Measurements from ENCODE around the gene CFAP74. TPM values are rescaled to one million over a fixed set of nuclear protein-coding genes. Genes with fewer than 3 reads are reported as not detected.

The CFAP74 gene
- total RNA-seq, 2 experiments from 2014 or later, result 0.38 to 0.41 TPM

GRCh38 chr1:1994536-1994935, 9.1 kb downstream of the CFAP74 start:
- Mint-ChIP-seq H3K4me1 (ENCODE audit: low read depth) (peaks cover 3% of the 10 kb centered on the region), H3K27ac (no peak overlapping the region), H3K4me3 (no peak overlapping the region), H3K27me3 (peaks cover 10% of the 10 kb centered on the region), H3K9me3 (no peaks in the 10 kb centered on the region), H3K36me3 (ENCODE audit: low read depth) (no peaks in the 10 kb centered on the region)
- POLR2A ChIA-PET, result interaction anchor here (1.1 kb wide), 1 partner anchor 10 kb away, joined by 4 read pairs; no protein-coding TSS in a partner anchor
- CTCF ChIA-PET, result no interaction called here
- intact Hi-C loops (cut with micrococcal nuclease), result no loop called here
- DNase-seq (no peak), ATAC-seq (no peak)
- TF ChIP-seq CTCF (IDR thresholded peaks at IDR 0.05), result no peak

DNA sequence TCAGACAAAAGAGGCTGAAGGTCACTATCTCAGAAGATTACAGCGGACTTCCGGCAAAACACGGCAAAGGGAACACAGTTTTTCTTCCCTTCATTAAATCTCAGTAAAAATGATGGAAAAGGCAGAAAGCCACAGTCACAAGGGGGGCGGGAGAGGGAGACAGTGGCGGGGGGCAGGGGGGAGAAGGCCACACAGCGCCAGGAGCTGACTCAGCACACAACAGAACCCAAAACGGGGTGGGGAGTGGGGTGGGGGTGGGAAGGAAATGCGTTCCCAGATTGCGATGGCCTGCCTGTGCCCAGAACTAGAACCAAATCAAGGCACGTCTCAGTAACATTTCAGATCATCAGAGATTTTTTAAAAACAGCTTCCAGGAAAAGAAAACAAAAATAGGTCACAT, 13.4 kb downstream of the CFAP74 start:
- intact Hi-C loops (cut with micrococcal nuclease), result no loop called here
- CTCF ChIA-PET, result interaction anchor here (0.9 to 1.3 kb wide), 3 partner anchors 30 to 85 kb away, joined by 3 to 5 read pairs (median 3); no protein-coding TSS in a partner anchor
- no peak overlapping the region for H3K4me3 Mint-ChIP-seq
- H3K27ac Mint-ChIP-seq, result no peak overlapping the region
- peaks cover 4% of the 10 kb centered on the region for H3K4me1 Mint-ChIP-seq (ENCODE audit: low read depth)
- H3K36me3 Mint-ChIP-seq (ENCODE audit: low read depth), result no peaks in the 10 kb centered on the region
- ATAC-seq, result no peak
- no peak for TF ChIP-seq CTCF (IDR thresholded peaks at IDR 0.05)
- POLR2A ChIA-PET, result interaction anchor here (1.3 kb wide), 1 partner anchor 20 kb away, joined by 3 read pairs; no protein-coding TSS in a partner anchor
- no peaks in the 10 kb centered on the region for H3K9me3 Mint-ChIP-seq
- no peak for DNase-seq
- peaks cover 4% of the 10 kb centered on the region for H3K27me3 Mint-ChIP-seq

DNA sequence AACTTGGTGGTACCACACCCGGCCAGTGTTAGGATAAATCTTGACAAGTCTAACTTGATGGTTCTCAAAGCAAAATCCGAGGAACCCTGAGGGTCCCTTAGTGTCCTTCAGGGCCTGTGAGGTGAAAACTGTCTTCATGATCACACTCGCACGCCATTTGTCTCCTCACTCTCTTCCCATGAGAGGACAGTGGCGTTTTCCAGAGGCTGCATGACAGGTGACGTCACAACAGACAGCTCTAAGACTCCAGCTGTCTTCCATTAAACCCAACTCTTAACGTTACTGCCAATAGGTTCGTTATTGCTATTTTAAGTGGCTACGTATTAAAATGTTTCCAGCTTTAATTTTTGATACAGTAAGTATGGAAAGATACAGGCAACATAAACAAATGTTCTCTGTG, 13.8 kb downstream of the CFAP74 start:
- intact Hi-C loops (cut with micrococcal nuclease), result no loop called here
- no peak for DNase-seq
- ChIA-PET CTCF (interaction anchor here (1.0 to 1.3 kb wide), 2 partner anchors 29 to 84 kb away, joined by 3 to 5 read pairs; no protein-coding TSS in a partner anchor), POLR2A (interaction anchor here (1.3 kb wide), 1 partner anchor 20 kb away, joined by 3 read pairs; no protein-coding TSS in a partner anchor)
- H3K9me3 Mint-ChIP-seq, result no peaks in the 10 kb centered on the region
- no peak overlapping the region for H3K4me3 Mint-ChIP-seq
- H3K27ac Mint-ChIP-seq, result no peak overlapping the region
- ATAC-seq, result no peak
- H3K4me1 Mint-ChIP-seq (ENCODE audit: low read depth), result peaks cover 4% of the 10 kb centered on the region
- no peak for TF ChIP-seq CTCF (IDR thresholded peaks at IDR 0.05)
- H3K27me3 Mint-ChIP-seq, result peaks cover 4% of the 10 kb centered on the region
- H3K36me3 Mint-ChIP-seq (ENCODE audit: low read depth), result no peaks in the 10 kb centered on the region

DNA sequence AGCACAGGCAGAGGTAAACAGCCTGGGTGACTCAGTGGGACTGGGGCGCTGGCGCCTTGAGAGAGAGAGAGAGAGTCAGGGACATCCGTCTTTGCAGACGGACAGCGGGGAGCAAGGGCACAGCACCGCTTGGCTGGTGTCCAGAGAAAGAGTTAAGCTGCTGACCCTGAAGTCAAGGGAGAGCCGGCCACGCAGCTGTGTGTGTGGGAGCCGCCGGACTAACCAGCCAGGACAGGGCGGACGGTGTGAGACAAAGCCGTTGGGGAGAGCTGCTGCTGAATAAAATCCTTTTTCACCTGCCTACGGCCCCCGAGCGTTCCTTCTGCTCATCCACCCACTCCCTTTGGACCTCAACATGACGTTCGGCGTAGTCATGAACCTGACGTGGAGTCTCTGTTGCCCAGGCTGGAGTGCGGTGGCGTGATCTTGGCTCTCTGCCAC, 14.5 kb downstream of the CFAP74 start:
- no peak overlapping the region for H3K27ac Mint-ChIP-seq
- DNase-seq (no peak), ATAC-seq (no peak)
- peaks cover 4% of the 10 kb centered on the region for H3K4me1 Mint-ChIP-seq (ENCODE audit: low read depth)
- TF ChIP-seq CTCF (IDR thresholded peaks at IDR 0.05), result no peak
- no peak overlapping the region for H3K4me3 Mint-ChIP-seq
- H3K36me3 Mint-ChIP-seq (ENCODE audit: low read depth), result no peaks in the 10 kb centered on the region
- intact Hi-C loops (cut with micrococcal nuclease), result no loop called here
- POLR2A ChIA-PET, result interaction anchor here (0.6 kb wide), 1 partner anchor 107 kb away, joined by 3 read pairs; no protein-coding TSS in a partner anchor
- H3K27me3 Mint-ChIP-seq, result peaks cover 4% of the 10 kb centered on the region
- CTCF ChIA-PET, result interaction anchor here (1.1 kb wide), 1 partner anchor 55 kb away, joined by 4 read pairs; no protein-coding TSS in a partner anchor
- no peaks in the 10 kb centered on the region for H3K9me3 Mint-ChIP-seq

- Mint-ChIP-seq H3K4me1 (ENCODE audit: low read depth) (peaks cover 4% of the 10 kb centered on the region), H3K9me3 (no peaks in the 10 kb centered on the region), H3K36me3 (ENCODE audit: low read depth) (no peaks in the 10 kb centered on the region), H3K27ac (no peak overlapping the region), H3K4me3 (no peak overlapping the region), H3K27me3 (peaks cover 4% of the 10 kb centered on the region)
- POLR2A ChIA-PET, result interaction anchor here (0.6 to 1.2 kb wide), 2 partner anchors 27 to 88 kb away, joined by 3 read pairs; no protein-coding TSS in a partner anchor
- no peak for TF ChIP-seq CTCF (IDR thresholded peaks at IDR 0.05)
- CTCF ChIA-PET, result interaction anchor here (1.1 kb wide), 1 partner anchor 56 kb away, joined by 4 read pairs; no protein-coding TSS in a partner anchor
- ATAC-seq (no peak), DNase-seq (no peak)
- intact Hi-C loops (cut with micrococcal nuclease), result no loop called here
Measured at GRCh38 chr1:1988061-1988945, 15.3 kb downstream of the CFAP74 start.

Measured in activated CD8-positive, alpha-beta T cell treated with anti-CD3 and anti-CD28 coated beads for 36 hours (primary cell).